Stimulated activated CD4-positive, alpha-beta T cell treated with anti-CD3 and anti-CD28 coated beads, Interleukin-1b, Interleukin-23, amount 100 ng/mL, for 24 hours (primary cell): ENCODE measurements around the gene EPN3.

Experiments
- DNase-seq, 4 experiments: peaks; one replicate each; pipeline ENCODE4 v3.0.0-alpha.2; 2020; ENCODE audit warnings: low read depth in 4 of 4, low spot score in 1 of 4

The EPN3 gene

GRCh38 chr17:50586421-50587247, 54.1 kb downstream of the EPN3 start:
- DNase-seq, result no peak

- no peak for DNase-seq
Measured at GRCh38 chr17:50587571-50587970, 55.0 kb downstream of the EPN3 start.

GRCh38 chr17:50588391-50589049, 56.0 kb downstream of the EPN3 start:
- DNase-seq, result no peak

DNA sequence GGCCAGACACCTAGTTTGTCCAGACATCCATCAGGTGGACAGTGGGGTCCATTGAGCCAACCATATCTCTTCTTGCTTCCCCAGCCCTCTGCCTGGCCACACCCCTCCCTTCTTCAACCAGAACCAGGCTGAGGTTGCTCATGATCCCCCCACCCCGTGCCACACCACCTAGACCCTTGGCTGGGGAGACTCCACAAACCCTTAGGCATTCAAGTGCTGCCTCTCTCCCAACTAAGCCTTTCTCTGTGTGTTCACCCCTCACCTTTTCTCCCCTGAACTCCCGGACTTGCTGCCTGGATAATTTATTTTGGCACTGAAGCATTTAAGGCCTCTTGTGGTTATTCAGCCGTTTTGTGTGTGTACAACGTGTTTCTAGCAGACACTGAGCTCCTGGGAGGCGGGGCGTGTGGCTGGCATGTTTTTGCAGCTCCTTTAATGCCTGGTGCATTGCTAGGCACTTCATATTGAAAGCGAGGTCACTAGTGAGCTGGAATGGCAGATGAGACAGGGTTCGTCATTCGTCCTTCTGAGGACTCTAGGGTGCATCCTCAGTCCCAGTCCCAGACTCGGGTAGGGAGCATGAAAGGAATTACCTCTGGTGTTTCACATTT, 56.7 kb downstream of the EPN3 start:
- no peak for DNase-seq

GRCh38 chr17:50590946-50591737, 58.6 kb downstream of the EPN3 start:
- DNase-seq, result no peak

DNA sequence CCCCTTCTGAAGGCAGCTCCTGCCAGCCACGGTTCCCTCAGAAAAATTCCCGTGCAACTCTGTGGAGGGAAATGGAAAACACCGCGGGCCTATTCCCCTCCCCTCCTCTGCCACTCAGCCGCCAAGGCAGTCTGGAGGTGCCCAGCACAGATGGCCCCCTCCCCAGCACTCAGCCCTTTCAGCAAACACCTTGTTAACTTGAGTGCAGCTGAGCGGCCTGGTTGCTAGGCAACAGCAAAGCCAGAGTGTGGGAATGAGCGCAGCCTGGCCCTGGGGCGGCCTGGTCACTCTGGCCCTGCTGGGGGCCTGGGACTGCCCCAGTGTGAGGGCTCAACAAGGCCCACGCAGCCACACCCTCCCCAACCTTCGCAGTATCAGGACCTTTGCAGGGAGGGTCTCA, 60.8 kb downstream of the EPN3 start:
- DNase-seq, result no peak
